KMS-11 (cell line): Measurements from ENCODE around the gene MAMDC2.

Experiments
- H2AFZ ChIP-seq: fragments of 200-600 bp; sonication (generic); 2 replicates; pipeline ENCODE4 v1.6.1; 2016; ENCODE audit warnings: antibody characterized with exemption, mixed run types, low read depth
- H3K27ac ChIP-seq: fragments of 200-600 bp; sonication (generic); 2 replicates; pipeline ENCODE4 v1.6.1; 2016; ENCODE audit warnings: mild to moderate bottlenecking, mixed run types
- H3K27me3 ChIP-seq: fragments of 200-600 bp; sonication (generic); 2 replicates; pipeline ENCODE4 v1.6.1; 2017; ENCODE audit warnings: mild to moderate bottlenecking, low read depth, mixed run types, moderate library complexity; ENCODE audit not compliant: insufficient read depth
- H3K36me3 ChIP-seq: fragments of 200-600 bp; sonication (generic); 2 replicates; pipeline ENCODE4 v1.6.1; 2017; ENCODE audit warnings: mild to moderate bottlenecking, mixed run types; ENCODE audit not compliant: insufficient read depth
- H3K4me1 ChIP-seq: fragments of 200-600 bp; sonication (generic); 2 replicates; pipeline ENCODE4 v1.6.1; 2016; ENCODE audit warnings: mild to moderate bottlenecking, low read depth, mixed run types; ENCODE audit not compliant: poor library complexity, severe bottlenecking
- H3K4me2 ChIP-seq: fragments of 200-600 bp; sonication (generic); 2 replicates; pipeline ENCODE4 v1.7.0; 2016; ENCODE audit warnings: mild to moderate bottlenecking, mixed run types
- H3K4me3 ChIP-seq: fragments of 200-600 bp; sonication (generic); IDR thresholded peaks from 2 replicates; pipeline ENCODE4 v1.6.1; 2017; ENCODE audit warnings: low read depth, low read length, mixed read lengths; ENCODE audit not compliant: insufficient read depth
- H3K79me2 ChIP-seq: fragments of 200-600 bp; sonication (generic); 2 replicates; pipeline ENCODE4 v1.6.1; 2016; ENCODE audit warnings: low read depth, mixed run types; ENCODE audit not compliant: insufficient read depth
- H3K9ac ChIP-seq: fragments of 200-600 bp; sonication (generic); 2 replicates; pipeline ENCODE4 v1.6.1; 2016; ENCODE audit warnings: mild to moderate bottlenecking, mixed run types
- H4K20me1 ChIP-seq: fragments of 200-600 bp; sonication (generic); 2 replicates; pipeline ENCODE4 v1.6.1; 2016; ENCODE audit warnings: mild to moderate bottlenecking, mixed run types; ENCODE audit not compliant: insufficient read depth
- TF ChIP-seq, protein P1 (sequence below): fragments of 200-600 bp; sonication (generic); conservative IDR thresholded peaks from 2 replicates; pipeline ENCODE4 v1.6.1; 2017; ENCODE audit warnings: low read depth, mild to moderate bottlenecking, antibody characterized with exemption, low read length, moderate library complexity, mixed read lengths

The MAMDC2 gene

DNA sequence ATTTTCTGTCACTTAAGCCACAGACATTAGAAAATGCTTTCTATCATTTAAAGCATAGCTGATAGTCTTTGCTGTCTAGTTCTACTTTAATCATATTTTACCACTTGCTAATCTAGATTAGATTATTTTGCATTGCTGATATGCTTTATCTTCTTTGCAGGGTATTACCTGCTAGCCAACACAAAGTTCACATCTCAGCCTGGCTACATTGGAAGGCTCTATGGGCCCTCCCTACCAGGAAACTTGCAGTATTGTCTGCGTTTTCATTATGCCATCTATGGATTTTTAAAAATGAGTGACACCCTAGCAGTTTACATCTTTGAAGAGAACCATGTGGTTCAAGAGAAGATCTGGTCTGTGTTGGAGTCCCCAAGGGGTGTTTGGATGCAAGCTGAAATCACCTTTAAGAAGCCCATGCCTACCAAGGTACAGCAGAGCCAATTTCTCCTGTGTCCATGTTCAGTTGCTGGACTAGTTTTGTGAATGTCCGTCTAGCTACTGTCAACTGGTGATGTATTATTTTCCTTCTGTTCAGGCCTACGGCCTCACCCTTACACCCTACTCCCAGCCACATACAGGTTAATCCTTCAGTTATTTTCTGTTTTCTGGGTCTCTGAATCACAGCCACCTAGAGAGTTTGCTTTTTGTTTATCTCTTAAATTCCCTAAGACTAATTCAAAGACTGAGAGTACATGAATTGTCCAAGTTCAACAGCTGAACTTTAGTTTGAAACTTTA, 99.9 kb downstream of the MAMDC2 start:
- Histone ChIP-seq H3K79me2 (no peaks in the 10 kb centered on the region), H3K27me3 (no peaks in the 10 kb centered on the region), H2AFZ (no peak overlapping the region), H3K4me2 (no peak overlapping the region), H3K27ac (no peak overlapping the region), H3K4me1 (no peaks in the 10 kb centered on the region), H3K9ac (no peak overlapping the region), H4K20me1 (no peaks in the 10 kb centered on the region), H3K36me3 (no peaks in the 10 kb centered on the region), H3K4me3 (no peak overlapping the region)
- TF ChIP-seq, protein P1, sequence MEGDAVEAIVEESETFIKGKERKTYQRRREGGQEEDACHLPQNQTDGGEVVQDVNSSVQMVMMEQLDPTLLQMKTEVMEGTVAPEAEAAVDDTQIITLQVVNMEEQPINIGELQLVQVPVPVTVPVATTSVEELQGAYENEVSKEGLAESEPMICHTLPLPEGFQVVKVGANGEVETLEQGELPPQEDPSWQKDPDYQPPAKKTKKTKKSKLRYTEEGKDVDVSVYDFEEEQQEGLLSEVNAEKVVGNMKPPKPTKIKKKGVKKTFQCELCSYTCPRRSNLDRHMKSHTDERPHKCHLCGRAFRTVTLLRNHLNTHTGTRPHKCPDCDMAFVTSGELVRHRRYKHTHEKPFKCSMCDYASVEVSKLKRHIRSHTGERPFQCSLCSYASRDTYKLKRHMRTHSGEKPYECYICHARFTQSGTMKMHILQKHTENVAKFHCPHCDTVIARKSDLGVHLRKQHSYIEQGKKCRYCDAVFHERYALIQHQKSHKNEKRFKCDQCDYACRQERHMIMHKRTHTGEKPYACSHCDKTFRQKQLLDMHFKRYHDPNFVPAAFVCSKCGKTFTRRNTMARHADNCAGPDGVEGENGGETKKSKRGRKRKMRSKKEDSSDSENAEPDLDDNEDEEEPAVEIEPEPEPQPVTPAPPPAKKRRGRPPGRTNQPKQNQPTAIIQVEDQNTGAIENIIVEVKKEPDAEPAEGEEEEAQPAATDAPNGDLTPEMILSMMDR: no peak

DNA sequence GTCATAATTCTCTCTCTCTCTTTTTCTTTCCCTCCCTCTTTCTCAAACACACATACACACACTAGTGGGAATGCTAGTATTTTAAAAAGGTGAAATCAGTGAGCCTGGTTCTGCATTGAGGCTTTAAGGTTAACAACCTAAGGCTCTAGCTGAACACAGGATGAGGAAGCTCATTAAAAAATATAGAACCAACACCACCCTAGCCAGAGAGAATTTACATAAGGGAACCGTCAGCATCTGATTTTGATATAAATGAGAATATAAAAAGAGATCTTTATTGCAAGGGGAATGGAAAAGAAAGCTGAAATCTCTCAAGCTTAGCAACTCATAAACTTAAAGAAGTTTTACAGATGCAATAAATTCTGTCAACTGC, 100.5 kb downstream of the MAMDC2 start:
- Histone ChIP-seq H3K27ac (no peak overlapping the region), H3K79me2 (no peaks in the 10 kb centered on the region), H2AFZ (no peak overlapping the region), H3K27me3 (no peaks in the 10 kb centered on the region), H3K36me3 (no peaks in the 10 kb centered on the region), H4K20me1 (no peaks in the 10 kb centered on the region), H3K9ac (no peak overlapping the region), H3K4me1 (no peaks in the 10 kb centered on the region), H3K4me3 (no peak overlapping the region), H3K4me2 (no peak overlapping the region)
- TF ChIP-seq, protein P1: no peak

DNA sequence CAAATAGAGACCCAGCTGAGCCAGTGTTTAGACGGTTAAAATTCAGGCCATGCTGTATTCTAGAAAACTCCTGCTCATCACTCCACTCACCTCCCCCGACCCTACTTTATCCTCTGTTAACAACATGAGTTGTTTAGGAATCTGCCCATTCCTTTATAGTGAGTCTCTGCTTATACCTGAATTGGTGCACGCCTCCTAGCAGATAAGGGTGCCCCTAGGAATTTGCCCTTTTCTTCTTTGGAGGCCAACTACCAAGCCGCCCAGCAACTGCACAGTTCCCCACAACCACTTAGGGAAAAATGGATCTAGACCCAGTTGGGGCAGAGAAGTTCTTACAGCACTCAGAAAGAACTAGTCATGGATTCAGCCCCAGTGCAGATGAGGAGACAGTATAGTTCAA, 102.3 kb downstream of the MAMDC2 start:
- Histone ChIP-seq H3K36me3 (no peaks in the 10 kb centered on the region), H3K9ac (no peak overlapping the region), H3K4me1 (no peaks in the 10 kb centered on the region), H3K27ac (no peak overlapping the region), H3K79me2 (no peaks in the 10 kb centered on the region), H3K27me3 (no peaks in the 10 kb centered on the region), H2AFZ (no peak overlapping the region), H3K4me2 (no peak overlapping the region), H3K4me3 (no peak overlapping the region), H4K20me1 (no peaks in the 10 kb centered on the region)
- TF ChIP-seq, protein P1: no peak

DNA sequence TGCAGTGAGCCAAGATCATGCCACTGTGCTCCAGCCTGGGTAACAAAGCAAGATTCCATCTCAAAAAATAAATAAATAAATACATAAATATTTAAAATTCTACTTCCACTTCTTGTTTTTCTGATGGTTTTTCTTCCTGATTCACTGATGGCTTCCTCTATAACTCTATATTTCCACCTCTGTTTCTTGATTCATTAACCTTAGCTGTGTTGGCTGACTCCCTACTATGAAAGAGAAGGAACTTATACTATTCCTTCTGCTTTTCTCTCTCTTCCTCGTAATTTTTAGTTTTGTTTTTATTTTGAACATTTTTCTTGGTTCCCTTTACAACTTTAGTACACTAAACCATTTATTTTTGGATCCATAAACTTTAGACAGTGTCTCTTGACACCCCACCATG, 103.5 kb downstream of the MAMDC2 start:
- Histone ChIP-seq H3K4me1 (no peaks in the 10 kb centered on the region), H4K20me1 (no peaks in the 10 kb centered on the region), H3K27ac (no peak overlapping the region), H3K27me3 (no peaks in the 10 kb centered on the region), H3K4me2 (no peak overlapping the region), H3K4me3 (no peak overlapping the region), H2AFZ (no peak overlapping the region), H3K79me2 (no peaks in the 10 kb centered on the region), H3K9ac (no peak overlapping the region), H3K36me3 (no peaks in the 10 kb centered on the region)
- TF ChIP-seq, protein P1: no peak
